ENCODE measurements around the gene TXNRD3.
"Not testable (repeated sequence)": the region's sequence is repeated elsewhere in the genome, so short reads cannot be mapped to it uniquely, and the experiment has no call there.

Gene TXNRD3

DNA sequence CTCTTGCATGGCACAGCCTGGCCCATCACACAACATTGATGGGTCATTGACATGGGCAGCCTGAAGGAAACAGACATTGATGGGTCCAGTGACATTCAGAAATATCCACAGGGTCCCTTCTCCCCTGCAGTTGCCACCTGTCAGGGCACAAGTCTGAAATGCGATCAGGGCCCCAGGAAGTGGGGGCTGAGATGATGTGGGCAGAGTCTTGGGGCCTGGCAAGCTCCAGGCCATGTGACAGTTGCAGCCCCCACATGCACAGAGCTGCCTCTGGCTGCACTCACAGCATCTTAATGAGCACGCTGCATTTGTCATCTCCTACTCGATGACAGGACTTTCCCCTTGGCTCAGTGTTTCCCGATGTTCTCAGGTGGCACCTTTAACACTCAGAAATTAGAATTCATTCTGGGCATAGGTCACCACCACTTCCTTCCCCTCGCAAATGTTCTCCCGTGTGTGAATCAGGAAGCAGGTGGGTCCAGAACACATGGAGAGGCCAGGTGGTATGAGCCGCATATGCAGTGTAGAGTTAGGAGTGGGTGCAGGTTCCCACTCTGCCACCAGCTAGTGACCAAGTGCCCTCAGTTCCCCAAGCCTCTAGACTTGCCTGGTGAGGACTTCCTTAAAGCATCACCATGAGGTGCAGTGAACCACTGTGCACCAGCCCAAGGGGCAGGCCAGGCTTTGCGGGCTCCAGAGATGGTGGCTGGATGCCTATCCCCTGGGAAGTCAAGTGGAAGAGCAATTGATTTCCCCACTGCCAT is 1.6 kb upstream of the TXNRD3 start:
- FAIRE-seq = no peak
- no peak for DNase-seq (ENCODE audit: extremely low spot score, insufficient read length, low read depth)

DNA sequence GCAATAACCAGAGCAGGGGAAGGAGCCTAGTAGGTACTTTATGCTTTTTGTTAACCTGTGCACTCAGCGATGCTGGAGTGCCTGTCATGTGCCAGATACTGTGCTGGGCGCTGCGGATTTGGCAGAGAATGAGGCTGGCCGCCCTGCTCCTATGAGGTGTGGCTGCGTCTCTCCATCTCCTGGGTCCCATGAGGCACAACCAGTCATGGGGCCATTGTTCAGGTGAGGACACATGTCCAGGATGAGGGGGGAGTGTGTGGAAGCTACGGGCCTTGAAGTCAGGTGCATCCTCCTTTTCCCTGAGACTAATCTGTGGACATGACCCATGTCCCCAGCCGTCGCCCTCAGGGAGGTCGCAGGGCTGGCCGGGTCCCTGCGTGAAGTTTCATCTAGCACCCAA is 963 bp upstream of the TXNRD3 start:
- DNase-seq (ENCODE audit: extremely low spot score, insufficient read length, low read depth) (no peak), FAIRE-seq (no peak)

DNA sequence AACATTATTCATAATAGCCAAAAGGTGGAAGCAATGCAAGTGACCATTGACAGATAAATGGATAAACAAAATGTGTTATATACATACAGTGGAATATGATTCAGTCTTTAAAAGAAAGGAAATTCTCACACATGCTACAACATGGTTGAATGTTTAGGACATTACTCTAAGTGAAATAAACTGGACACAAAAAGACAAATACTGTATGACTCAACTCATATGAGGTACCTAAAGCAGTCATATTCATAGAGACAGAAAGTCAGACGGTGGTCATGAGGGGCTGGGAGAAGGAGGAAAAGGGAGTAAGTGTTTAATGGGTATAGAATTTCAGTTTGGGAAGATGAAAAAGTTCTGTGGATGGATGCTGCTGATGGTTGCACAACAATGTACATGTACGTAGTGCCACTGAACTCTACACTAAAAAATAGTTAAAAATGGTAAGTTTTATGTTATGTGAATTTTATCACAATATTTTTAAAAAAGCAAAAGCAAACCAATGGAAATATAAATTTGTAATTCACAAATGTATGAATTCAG is 5.3 kb downstream of the TXNRD3 start:
- FAIRE-seq = no peak

DNA sequence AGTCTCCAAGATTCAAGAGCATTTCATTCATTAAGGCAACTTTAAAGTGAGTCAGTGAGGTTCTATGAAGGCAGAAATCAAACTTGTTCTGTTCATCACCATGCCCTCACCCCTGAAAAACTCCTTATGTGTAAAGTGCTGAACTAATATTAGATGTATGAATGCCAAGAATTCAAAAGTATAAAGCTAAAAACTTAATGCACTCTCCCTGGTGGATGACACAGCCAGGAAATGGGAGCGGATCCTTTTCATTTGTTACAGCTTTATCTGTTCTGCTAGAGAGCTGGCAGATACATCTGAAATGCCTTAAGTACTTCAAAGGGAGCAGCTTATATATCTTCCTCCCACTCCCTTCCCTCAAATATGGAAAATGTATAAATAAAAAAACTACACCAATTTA is 8.2 kb downstream of the TXNRD3 start:
- FAIRE-seq = no peak
- DNase-seq (ENCODE audit: extremely low spot score, insufficient read length, low read depth) = no peak

More for the DNA sequence above, 5.3 kb downstream of the TXNRD3 start:
- no peak for DNase-seq (ENCODE audit: extremely low spot score, insufficient read length, low read depth)

DNA sequence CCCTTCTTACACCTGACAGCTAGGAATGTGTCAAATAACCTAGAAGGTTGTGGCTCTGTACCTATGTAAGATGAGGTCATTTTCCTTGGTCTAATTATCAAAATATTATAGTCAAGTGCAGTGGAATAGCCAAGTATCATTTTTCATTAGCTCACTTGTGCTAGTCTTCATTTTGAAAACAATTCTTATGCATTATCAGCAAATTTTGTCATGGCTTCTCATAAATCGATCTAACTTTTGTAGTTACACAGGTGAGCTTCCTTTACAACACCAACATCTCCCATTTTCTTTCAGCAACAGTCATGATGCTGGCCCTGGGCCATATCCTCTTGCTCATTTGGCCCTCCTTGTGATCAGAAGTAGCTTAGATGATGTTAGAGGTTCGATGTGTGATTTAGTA is 10.3 kb downstream of the TXNRD3 start:
- no peak for FAIRE-seq
- no peak for DNase-seq (ENCODE audit: extremely low spot score, insufficient read length, low read depth)

DNA sequence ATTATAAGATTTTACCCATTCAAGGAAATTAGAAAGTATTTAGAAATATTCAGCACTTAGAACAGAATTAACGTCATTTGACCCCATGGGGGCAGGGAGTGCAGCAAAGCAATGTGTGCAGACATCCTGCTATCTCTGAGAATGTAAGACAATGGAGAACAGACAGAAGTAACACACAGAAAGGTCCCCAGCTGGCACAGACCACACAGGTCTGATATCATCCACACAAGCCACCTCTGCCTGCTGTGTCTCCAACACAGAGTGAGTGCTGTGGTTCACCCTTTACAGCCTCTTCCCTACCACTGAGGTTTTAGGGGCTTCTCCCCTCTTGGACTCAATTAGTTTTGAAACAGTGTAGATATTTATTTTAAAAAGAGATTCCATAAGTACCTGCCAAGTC is 16.1 kb downstream of the TXNRD3 start:
- no peak for DNase-seq (ENCODE audit: extremely low spot score, insufficient read length, low read depth)
- FAIRE-seq = no peak

GRCh38 chr3:126636436-126636835 is 18.5 kb downstream of the TXNRD3 start:
- DNase-seq (ENCODE audit: extremely low spot score, insufficient read length, low read depth) (no peak), FAIRE-seq (no peak)

DNA sequence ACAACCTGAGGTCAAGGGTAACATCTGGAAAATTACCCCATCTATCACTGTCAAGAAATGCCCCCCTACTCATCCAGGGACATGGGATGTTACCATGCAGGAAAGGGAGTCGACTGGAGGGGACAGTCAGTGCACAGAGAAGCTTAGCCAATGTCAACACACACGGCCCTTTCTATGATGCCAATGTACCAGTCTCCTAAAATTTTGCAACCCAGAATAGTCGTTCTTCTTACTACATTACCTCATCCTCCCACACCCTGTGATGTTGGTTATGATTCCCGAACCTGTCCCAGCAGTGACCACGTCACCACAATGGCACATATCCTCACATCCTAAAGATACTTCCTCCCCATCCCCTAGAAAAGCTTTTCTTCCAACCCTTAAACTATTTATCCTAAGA is 20.1 kb downstream of the TXNRD3 start:
- DNase-seq (ENCODE audit: extremely low spot score, insufficient read length, low read depth) (no peak), FAIRE-seq (no peak)

DNA sequence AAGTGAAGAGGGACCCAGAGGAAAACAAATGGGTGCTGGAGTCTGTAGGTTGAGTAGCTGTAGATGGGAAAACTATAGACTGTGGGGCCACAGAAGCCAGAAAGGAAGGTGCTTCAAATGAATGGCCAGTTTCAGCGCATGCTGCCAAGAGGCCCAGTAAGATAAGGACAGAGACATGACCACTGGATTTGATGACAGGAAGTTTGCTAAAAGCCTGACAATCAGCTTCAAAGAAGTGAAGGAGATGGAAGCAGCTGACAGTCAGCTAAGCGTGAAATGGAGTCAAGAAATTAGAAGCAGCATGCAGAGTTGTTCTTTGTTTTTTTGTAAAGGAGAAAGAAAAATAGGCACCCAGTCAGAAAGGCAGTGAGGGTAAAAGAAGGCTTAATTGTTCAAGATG is 24.9 kb downstream of the TXNRD3 start:
- no peak for DNase-seq (ENCODE audit: extremely low spot score, insufficient read length, low read depth)
- FAIRE-seq = no peak

GRCh38 chr3:126625735-126626134 is 29.2 kb downstream of the TXNRD3 start:
- not testable (repeated sequence) for DNase-seq (ENCODE audit: extremely low spot score, insufficient read length, low read depth); FAIRE-seq

- DNase-seq (ENCODE audit: extremely low spot score, insufficient read length, low read depth) = no peak
- FAIRE-seq = no peak
Observed at GRCh38 chr3:126622694-126623093, 32.2 kb downstream of the TXNRD3 start.

DNA sequence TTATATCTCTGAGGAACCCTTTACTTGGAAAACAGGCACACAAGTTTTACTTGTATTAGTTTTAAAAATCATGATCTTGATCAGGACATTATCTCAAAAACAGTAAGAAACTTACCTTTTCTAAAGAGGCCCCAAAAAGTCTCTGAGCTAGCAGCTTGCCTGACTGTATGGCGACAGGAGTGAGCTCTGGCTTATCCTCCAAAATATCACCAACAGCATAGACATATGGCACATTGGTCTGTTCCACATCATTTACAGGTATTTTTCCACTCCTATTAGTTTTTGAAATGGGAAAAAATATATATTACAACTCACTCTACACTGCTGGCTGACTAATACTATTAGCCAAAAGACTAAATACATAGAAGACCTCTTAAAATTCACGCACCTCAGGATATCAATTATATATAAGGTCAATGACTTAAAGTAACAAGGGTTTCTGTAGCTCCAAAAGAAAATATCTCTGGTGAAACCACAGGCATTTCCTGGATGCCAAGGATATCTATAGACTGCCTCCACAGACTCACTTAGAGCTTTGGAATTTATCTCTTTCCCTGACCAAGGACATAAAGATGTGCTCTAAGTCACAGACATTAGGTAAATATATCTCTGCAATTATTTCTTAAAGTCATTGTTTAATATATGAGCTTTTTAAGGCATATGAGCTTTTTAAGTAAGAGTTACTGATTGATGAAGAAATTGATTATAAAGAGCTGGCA is 33.1 kb downstream of the TXNRD3 start:
- FAIRE-seq (no peak), DNase-seq (ENCODE audit: extremely low spot score, insufficient read length, low read depth) (no peak)

GRCh38 chr3:126621171-126621570 is 33.8 kb downstream of the TXNRD3 start:
- DNase-seq (ENCODE audit: extremely low spot score, insufficient read length, low read depth) (no peak), FAIRE-seq (no peak)

DNA sequence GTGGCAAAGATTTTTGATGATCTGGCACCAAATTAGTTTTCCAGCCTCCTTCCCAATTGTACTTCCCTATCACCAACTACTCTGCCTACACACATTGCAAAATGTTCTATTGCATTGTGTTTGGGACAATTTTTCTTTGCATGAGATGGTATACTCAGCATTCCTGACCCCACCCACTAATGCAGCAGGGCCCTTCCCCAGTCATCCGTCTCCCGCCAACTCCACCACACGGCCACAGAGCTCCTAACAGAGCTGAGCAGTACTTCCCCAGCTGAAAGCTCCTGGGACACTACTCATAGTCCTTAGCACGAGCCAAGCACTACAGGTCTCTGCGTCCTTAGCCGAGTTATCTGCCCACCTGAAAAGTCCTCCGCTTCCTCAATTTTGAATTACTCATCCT is 34.2 kb downstream of the TXNRD3 start:
- no peak for DNase-seq (ENCODE audit: extremely low spot score, insufficient read length, low read depth)
- FAIRE-seq = no peak

DNA sequence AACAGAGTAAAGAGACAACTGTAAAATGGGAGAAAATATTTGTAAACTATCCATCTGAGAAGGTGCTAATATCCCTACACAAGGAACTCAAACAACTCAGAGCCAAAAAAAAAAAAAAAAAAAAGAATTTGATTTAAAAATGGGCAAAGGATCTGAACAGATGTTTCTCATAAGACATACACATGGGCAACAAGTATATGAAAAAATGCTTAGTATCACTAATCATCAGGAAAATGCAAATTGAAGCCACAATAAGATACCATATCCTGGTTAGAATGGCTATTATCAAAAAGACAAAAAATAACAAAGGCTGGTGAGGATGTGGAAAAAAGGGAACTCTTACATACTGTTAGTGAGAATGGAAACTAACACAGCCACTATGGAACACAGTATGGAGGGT is 36.2 kb downstream of the TXNRD3 start:
- no peak for DNase-seq (ENCODE audit: extremely low spot score, insufficient read length, low read depth)
- no peak for FAIRE-seq

DNA sequence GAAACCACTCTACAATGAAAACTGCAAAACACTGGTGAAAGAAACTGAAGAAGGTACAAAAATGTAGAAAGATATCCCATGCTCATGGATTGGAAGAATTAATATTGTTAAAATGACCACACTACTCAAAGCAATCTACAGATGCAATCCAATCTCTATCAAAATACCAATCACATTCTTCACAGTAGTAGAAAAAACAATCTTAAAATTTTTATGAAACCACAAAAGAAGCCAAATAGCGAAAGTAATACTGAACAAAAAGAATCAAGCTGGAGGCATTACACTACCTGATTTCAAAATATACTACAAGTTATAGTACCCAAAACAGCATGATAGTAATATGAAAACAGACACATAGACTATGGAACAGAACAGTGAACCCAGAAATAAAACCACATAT is 36.9 kb downstream of the TXNRD3 start:
- FAIRE-seq (no peak), DNase-seq (ENCODE audit: extremely low spot score, insufficient read length, low read depth) (no peak)

GRCh38 chr3:126617571-126617970 is 37.4 kb downstream of the TXNRD3 start:
- no peak for FAIRE-seq
- no peak for DNase-seq (ENCODE audit: extremely low spot score, insufficient read length, low read depth)

GRCh38 chr3:126616931-126617330 is 38.0 kb downstream of the TXNRD3 start:
- DNase-seq (ENCODE audit: extremely low spot score, insufficient read length, low read depth) (no peak), FAIRE-seq (no peak)

- FAIRE-seq = no peak
Observed at GRCh38 chr3:126613479-126614188, 41.3 kb downstream of the TXNRD3 start.

DNA sequence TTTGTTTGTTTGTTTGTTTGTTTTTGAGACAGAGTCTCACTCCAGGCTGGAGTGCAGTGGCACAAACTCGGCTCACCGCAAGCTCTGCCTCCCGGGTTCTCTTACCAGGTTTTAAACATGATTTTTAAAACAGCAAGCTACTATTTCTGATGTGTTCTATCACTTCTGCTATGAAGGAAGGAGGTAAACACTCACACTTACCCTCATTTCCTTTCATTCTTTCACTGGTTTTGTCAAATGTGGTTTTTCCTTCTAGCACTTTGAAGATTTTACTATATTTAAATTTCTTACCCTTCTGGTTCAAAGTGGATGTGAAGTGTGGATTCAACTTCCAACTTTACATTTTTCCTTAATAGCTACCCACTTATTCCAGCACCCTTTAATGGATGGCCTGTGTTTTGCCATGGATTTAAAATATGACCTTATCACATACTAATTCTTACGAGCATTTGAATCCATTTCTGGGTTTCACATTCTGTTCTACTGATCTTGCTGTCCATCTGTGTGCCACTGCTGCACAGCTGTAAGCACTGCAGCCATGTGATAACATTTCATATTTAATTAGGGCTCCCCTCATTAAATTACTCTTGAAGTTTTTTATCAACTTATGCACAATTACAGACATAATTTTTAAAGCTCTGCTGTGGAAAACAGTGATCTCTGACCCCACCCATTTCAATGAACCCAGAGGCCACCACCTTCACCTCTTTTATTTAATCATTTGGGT is 42.3 kb downstream of the TXNRD3 start:
- DNase-seq (ENCODE audit: extremely low spot score, insufficient read length, low read depth) = no peak
- FAIRE-seq = no peak

More at GRCh38 chr3:126613479-126614188, 41.3 kb downstream of the TXNRD3 start:
- no peak for DNase-seq (ENCODE audit: extremely low spot score, insufficient read length, low read depth)
